HL-60 (cell line): Measurements from ENCODE around the gene ECHDC1.

Experiments
- POLR2AphosphoS5 ChIP-seq: IDR thresholded peaks from 2 replicates; pipeline ENCODE4 v1.6.1; 2012; ENCODE audit warnings: low read depth
- TF ChIP-seq, protein P1 (sequence below): IDR thresholded peaks from one replicate; pipeline ENCODE4 v1.5.1; 2011; ENCODE audit warnings: low read length, control low read depth, inconsistent platforms; ENCODE audit not compliant: insufficient read depth

DNA sequence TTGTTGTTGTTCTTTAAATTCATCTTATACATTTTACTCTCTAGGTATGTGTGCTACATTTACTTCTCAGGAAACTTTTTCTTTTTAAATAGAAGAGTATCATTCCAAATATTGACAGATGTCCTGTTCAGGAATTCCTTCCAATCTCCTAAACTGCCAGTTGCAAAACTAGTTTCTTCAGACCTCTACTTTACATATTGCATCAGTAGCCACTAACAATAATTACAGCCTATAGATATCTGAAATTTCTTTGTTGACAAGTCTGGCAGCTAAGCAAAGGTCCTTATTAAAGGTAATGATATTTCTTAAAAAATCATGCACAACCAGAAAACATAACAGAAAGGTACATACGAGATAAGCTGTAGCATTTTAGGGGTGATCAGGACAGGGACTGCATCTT is 4.5 kb downstream of the ECHDC1 start:
- TF ChIP-seq, protein P1, sequence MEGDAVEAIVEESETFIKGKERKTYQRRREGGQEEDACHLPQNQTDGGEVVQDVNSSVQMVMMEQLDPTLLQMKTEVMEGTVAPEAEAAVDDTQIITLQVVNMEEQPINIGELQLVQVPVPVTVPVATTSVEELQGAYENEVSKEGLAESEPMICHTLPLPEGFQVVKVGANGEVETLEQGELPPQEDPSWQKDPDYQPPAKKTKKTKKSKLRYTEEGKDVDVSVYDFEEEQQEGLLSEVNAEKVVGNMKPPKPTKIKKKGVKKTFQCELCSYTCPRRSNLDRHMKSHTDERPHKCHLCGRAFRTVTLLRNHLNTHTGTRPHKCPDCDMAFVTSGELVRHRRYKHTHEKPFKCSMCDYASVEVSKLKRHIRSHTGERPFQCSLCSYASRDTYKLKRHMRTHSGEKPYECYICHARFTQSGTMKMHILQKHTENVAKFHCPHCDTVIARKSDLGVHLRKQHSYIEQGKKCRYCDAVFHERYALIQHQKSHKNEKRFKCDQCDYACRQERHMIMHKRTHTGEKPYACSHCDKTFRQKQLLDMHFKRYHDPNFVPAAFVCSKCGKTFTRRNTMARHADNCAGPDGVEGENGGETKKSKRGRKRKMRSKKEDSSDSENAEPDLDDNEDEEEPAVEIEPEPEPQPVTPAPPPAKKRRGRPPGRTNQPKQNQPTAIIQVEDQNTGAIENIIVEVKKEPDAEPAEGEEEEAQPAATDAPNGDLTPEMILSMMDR: no peak
- no peak for TF ChIP-seq POLR2AphosphoS5
